MM.1S (cell line): ENCODE results near the gene CACNG4.

ENCODE experiments used
- CTCF ChIP-seq: fragments of 300-600 bp; sonication (generic); IDR thresholded peaks from 2 replicates; pipeline ENCODE4 v1.5.1; 2016; ENCODE audit warnings: antibody characterized with exemption, low read length, mixed read lengths
- EZH2 ChIP-seq: fragments of 300-600 bp; sonication (generic); optimal IDR thresholded peaks from 2 replicates; pipeline ENCODE3; 2017; ENCODE audit warnings: low read depth, mild to moderate bottlenecking, antibody characterized with exemption, low read length, mixed read lengths

GRCh38 chr17:66915204-66915611 is 49.3 kb upstream of the CACNG4 start:
- no peak for TF ChIP-seq CTCF
- no peak for TF ChIP-seq EZH2
